Breast epithelium (tissue), 3 donors: ENCODE results near the gene SLC22A15.

Experiments used
- POLR2A ChIP-seq: fragments of 450-650 bp; IDR thresholded peaks from one replicate; pipeline ENCODE4 v1.6.1; 2016; ENCODE audit warnings: antibody characterized with exemption, mild to moderate bottlenecking, moderate library complexity
- TF ChIP-seq, protein P1 (sequence below), 3 donors: fragments of 450-650 bp; IDR thresholded peaks; one replicate each; pipeline ENCODE4 v1.5.1; 2016 to 2017; ENCODE audit warnings: antibody characterized with exemption in 3 of 3, mild to moderate bottlenecking in 3 of 3, moderate library complexity in 3 of 3

DNA sequence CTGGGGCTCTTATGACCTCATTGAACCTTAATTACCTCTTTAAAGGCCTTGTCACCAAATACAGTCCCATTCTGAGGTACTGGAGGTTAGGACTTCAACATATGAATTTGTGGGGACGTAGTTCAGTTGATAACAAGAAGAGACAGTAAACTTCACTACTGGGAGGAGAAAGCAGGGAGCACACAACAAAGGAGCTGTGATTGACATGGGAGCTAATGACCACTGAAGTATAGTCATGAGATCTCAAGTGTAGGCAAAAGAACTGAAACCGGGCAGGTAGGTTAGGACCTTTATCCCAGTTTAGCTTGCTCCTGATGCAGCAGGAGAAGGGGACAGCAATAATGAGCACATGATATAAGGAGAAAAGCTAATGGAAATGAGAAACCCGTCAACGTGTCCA, 123.1 kb downstream of the SLC22A15 start:
- TF ChIP-seq, protein P1, sequence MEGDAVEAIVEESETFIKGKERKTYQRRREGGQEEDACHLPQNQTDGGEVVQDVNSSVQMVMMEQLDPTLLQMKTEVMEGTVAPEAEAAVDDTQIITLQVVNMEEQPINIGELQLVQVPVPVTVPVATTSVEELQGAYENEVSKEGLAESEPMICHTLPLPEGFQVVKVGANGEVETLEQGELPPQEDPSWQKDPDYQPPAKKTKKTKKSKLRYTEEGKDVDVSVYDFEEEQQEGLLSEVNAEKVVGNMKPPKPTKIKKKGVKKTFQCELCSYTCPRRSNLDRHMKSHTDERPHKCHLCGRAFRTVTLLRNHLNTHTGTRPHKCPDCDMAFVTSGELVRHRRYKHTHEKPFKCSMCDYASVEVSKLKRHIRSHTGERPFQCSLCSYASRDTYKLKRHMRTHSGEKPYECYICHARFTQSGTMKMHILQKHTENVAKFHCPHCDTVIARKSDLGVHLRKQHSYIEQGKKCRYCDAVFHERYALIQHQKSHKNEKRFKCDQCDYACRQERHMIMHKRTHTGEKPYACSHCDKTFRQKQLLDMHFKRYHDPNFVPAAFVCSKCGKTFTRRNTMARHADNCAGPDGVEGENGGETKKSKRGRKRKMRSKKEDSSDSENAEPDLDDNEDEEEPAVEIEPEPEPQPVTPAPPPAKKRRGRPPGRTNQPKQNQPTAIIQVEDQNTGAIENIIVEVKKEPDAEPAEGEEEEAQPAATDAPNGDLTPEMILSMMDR (IDR thresholded peaks at IDR 0.05) = no peak
- no peak for TF ChIP-seq POLR2A
